A549 (cell line): ENCODE measurements around the gene SLC22A16.

Experiments used
- CHD4 ChIP-seq: fragments of 200-600 bp; sonication (generic); IDR thresholded peaks from 2 replicates; pipeline ENCODE4 v1.6.1; 2016; ENCODE audit warnings: antibody characterized with exemption, mild to moderate bottlenecking, borderline replicate concordance
- EP300 ChIP-seq, 2 experiments: fragments of >200 bp; sonication (Bioruptor Twin); formaldehyde crosslinking; IDR thresholded peaks; 2 replicates in 1 of 2; 3 replicates in 1 of 2; pipeline ENCODE4 v1.6.1; 2016 to 2017
- KDM1A ChIP-seq: fragments of 200-600 bp; sonication (generic); IDR thresholded peaks from 2 replicates; pipeline ENCODE4 v1.6.1; 2016; ENCODE audit warnings: low read depth, mild to moderate bottlenecking
- MAFK ChIP-seq: fragments of 450-650 bp; IDR thresholded peaks from 2 replicates; pipeline ENCODE4 v1.6.1; 2014; ENCODE audit not compliant: partially characterized antibody
- POLR2A ChIP-seq: IDR thresholded peaks from 2 replicates; pipeline ENCODE4 v1.6.1; 2012; ENCODE audit warnings: mild to moderate bottlenecking, low read length
- POLR2AphosphoS2 ChIP-seq: conservative IDR thresholded peaks from 2 replicates; pipeline ENCODE4 v1.6.1; 2012; ENCODE audit warnings: low read length, improper control_type of control experiment, inconsistent platforms
- SMC3 ChIP-seq: fragments of >200 bp; sonication (Bioruptor Twin); formaldehyde crosslinking; IDR thresholded peaks from 3 replicates; pipeline ENCODE4 v1.6.1; 2018; ENCODE audit warnings: inconsistent platforms
- TFCP2L1 ChIP-seq: fragments of 250-450 bp; sonication (Bioruptor Pico); IDR thresholded peaks from 2 replicates; pipeline ENCODE4 v1.5.0; 2021; ENCODE audit warnings: mild to moderate bottlenecking
- TF ChIP-seq, protein P1 (sequence below): fragments of >200 bp; sonication (Bioruptor Twin); formaldehyde crosslinking; IDR thresholded peaks from 3 replicates; pipeline ENCODE4 v1.5.1; 2016

DNA sequence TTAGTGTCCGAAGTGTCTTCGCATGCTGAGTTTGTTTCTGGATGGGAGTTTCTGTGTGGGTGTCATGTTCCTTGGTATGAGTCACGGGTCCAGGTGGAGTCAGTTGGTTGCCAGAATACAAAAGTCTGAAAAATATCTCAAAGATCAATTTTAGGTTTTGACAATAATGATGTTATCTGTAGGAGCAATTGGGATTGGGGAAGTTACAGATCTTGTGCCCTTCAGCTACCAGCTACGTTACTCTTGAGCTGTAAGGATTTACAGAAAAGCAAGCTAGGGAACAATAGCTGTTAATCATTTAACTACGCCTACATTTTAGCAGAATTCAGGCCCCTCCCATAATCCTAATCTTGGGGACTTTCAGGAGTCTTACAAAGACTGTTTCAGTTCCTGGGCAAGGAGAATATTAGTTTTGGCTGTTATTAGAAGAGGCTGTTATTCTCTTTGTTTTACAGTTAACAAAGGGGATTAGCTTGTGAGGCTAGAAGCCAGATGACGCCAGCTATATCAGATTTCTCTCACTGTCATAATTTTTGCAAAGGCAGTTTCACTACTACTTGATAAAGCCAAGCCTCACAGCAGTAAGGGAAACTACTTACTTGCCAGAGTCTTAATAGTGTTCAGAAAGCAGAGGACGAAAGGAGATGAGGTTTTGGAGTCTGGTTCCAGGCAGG, 15.4 kb upstream of the SLC22A16 start:
- no peak for TF ChIP-seq KDM1A
- no peak for TF ChIP-seq POLR2AphosphoS2
- no peak for TF ChIP-seq SMC3
- no peak for TF ChIP-seq EP300 (IDR thresholded peaks at IDR 0.05)
- TF ChIP-seq POLR2A: no peak
- no peak for TF ChIP-seq TFCP2L1 (CRISPR knock-in tag)
- TF ChIP-seq MAFK: no peak
- TF ChIP-seq CHD4: no peak
- TF ChIP-seq, protein P1, sequence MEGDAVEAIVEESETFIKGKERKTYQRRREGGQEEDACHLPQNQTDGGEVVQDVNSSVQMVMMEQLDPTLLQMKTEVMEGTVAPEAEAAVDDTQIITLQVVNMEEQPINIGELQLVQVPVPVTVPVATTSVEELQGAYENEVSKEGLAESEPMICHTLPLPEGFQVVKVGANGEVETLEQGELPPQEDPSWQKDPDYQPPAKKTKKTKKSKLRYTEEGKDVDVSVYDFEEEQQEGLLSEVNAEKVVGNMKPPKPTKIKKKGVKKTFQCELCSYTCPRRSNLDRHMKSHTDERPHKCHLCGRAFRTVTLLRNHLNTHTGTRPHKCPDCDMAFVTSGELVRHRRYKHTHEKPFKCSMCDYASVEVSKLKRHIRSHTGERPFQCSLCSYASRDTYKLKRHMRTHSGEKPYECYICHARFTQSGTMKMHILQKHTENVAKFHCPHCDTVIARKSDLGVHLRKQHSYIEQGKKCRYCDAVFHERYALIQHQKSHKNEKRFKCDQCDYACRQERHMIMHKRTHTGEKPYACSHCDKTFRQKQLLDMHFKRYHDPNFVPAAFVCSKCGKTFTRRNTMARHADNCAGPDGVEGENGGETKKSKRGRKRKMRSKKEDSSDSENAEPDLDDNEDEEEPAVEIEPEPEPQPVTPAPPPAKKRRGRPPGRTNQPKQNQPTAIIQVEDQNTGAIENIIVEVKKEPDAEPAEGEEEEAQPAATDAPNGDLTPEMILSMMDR: no peak
